Keratinocyte (primary cell): ENCODE measurements around the gene PKNOX2. TPM values are rescaled to one million over a fixed set of nuclear protein-coding genes. Genes with fewer than 3 reads are reported as not detected.

Source experiments
- DNase-seq: peaks from one replicate; pipeline ENCODE4 v3.0.0-alpha.2; 2011; ENCODE audit warnings: low read depth, missing footprints, low spot score
- FAIRE-seq: peaks from 2 replicates; lab custom pipeline; 2011; peaks lifted over from hg19 to GRCh38; lab: Jason Lieb, UNC
- H2AFZ ChIP-seq: 2 replicates; pipeline ENCODE4 v1.6.0; 2012; ENCODE audit warnings: low read length, control low read depth, inconsistent platforms; ENCODE audit not compliant: control insufficient read depth
- H3K27ac ChIP-seq: 2 replicates; pipeline ENCODE4 v1.5.1; 2011; ENCODE audit warnings: low read length; ENCODE audit not compliant: control insufficient read depth, insufficient read depth
- H3K27me3 ChIP-seq: 3 replicates; pipeline ENCODE4 v1.6.0; 2011; ENCODE audit warnings: low read length; ENCODE audit not compliant: control insufficient read depth, insufficient read depth; ENCODE audit errors: extremely low read depth
- H3K36me3 ChIP-seq, 2 experiments: 2 replicates in 1 of 2; 3 replicates in 1 of 2; pipeline ENCODE4 v1.5.1; 2011; ENCODE audit warnings: low read length in 2 of 2, mild to moderate bottlenecking in 1 of 2; ENCODE audit not compliant: control insufficient read depth in 2 of 2, insufficient read depth in 2 of 2; ENCODE audit errors: extremely low read depth in 1 of 2
- H3K4me1 ChIP-seq: 3 replicates; pipeline ENCODE4 v1.5.1; 2011; ENCODE audit warnings: low read length; ENCODE audit not compliant: control insufficient read depth, insufficient read depth; ENCODE audit errors: extremely low read depth
- H3K4me2 ChIP-seq: 3 replicates; pipeline ENCODE4 v1.6.0; 2011; ENCODE audit warnings: low read depth, low read length; ENCODE audit not compliant: control insufficient read depth, insufficient read depth; ENCODE audit errors: extremely low read depth
- H3K4me3 ChIP-seq, 3 experiments: fragments of 200-600 bp in 1 of 3; sonication (generic) in 1 of 3; 2 replicates in 2 of 3; 3 replicates in 1 of 3; pipeline ENCODE4 v1.5.1; 2011 to 2016; ENCODE audit warnings: low read length in 3 of 3, mild to moderate bottlenecking in 3 of 3, control low read depth in 2 of 3, inconsistent platforms in 1 of 3, low read depth in 1 of 3, mixed read lengths in 1 of 3, mixed run types in 1 of 3, moderate library complexity in 1 of 3; ENCODE audit not compliant: control insufficient read depth in 2 of 3, insufficient read depth in 2 of 3; ENCODE audit errors: extremely low read depth in 1 of 3
- H3K79me2 ChIP-seq: 2 replicates; pipeline ENCODE4 v1.6.0; 2012; ENCODE audit warnings: low read length; ENCODE audit not compliant: control insufficient read depth, insufficient read depth
- H3K9ac ChIP-seq: 3 replicates; pipeline ENCODE4 v1.6.0; 2011; ENCODE audit warnings: low read length; ENCODE audit not compliant: control insufficient read depth, insufficient read depth; ENCODE audit errors: extremely low read depth
- H3K9me1 ChIP-seq: 3 replicates; pipeline ENCODE4 v1.6.0; 2011; ENCODE audit warnings: low read length; ENCODE audit not compliant: control insufficient read depth, insufficient read depth; ENCODE audit errors: extremely low read depth
- H3K9me3 ChIP-seq: 2 replicates; pipeline ENCODE4 v1.5.1; 2012; ENCODE audit warnings: low read depth, low read length; ENCODE audit not compliant: control insufficient read depth
- H4K20me1 ChIP-seq: 3 replicates; pipeline ENCODE4 v1.6.0; 2011; ENCODE audit warnings: low read length; ENCODE audit not compliant: control insufficient read depth, insufficient read depth; ENCODE audit errors: extremely low read depth
- EZH2 ChIP-seq: IDR thresholded peaks from one replicate; pipeline ENCODE4 v1.6.1; 2012; ENCODE audit warnings: inconsistent platforms, mild to moderate bottlenecking, low read length, moderate library complexity
- dilution Hi-C: fragments of 300-500 bp; cut with MboI; formaldehyde crosslinking; loops from one replicate; pipeline ENCODE4 v1.7.0; 2020; ENCODE audit warnings: low sequenced_read_pairs; ENCODE audit not compliant: extremely low pct_ligation_motif_present
- polyA plus RNA-seq, 5 experiments: library from polyadenylated mRNA; depleted of rRNA in 3 of 5; stranded (reverse) in 3 of 5; stranded (forward) in 1 of 5; unstranded in 1 of 5; fragments of >200 nt; gene quantifications; 1 replicate in 1 of 5; 2 replicates in 3 of 5; 3 replicates in 1 of 5; pipeline versions ENCODE4 v1.2.1 to v1.2.3, GENCODE V29; 2011 to 2012; ENCODE audit warnings: missing spikeins in 2 of 5, low read depth in 1 of 5, low replicate concordance in 1 of 5
- TF ChIP-seq, protein P1 (sequence below), 3 experiments: IDR thresholded peaks in 1 of 3; conservative IDR thresholded peaks in 1 of 3; optimal IDR thresholded peaks in 1 of 3; 2 replicates in 2 of 3; 3 replicates in 1 of 3; pipeline versions ENCODE3 to v1.5.1; 2011; ENCODE audit warnings: low read length in 3 of 3, mild to moderate bottlenecking in 3 of 3, moderate library complexity in 2 of 3, control low read depth in 1 of 3, inconsistent platforms in 1 of 3; ENCODE audit not compliant: insufficient read depth in 2 of 3; ENCODE audit errors: extremely low read depth in 1 of 3

PKNOX2 gene
- polyA plus RNA-seq, 1 donor (not counting 4 experiments of a cell fraction or from before 2014, with no cell fraction given): 0.05 TPM

- dilution Hi-C loops: no loop called here
- H3K79me2 ChIP-seq: no peaks in the 10 kb centered on the region
- TF ChIP-seq, protein P1, sequence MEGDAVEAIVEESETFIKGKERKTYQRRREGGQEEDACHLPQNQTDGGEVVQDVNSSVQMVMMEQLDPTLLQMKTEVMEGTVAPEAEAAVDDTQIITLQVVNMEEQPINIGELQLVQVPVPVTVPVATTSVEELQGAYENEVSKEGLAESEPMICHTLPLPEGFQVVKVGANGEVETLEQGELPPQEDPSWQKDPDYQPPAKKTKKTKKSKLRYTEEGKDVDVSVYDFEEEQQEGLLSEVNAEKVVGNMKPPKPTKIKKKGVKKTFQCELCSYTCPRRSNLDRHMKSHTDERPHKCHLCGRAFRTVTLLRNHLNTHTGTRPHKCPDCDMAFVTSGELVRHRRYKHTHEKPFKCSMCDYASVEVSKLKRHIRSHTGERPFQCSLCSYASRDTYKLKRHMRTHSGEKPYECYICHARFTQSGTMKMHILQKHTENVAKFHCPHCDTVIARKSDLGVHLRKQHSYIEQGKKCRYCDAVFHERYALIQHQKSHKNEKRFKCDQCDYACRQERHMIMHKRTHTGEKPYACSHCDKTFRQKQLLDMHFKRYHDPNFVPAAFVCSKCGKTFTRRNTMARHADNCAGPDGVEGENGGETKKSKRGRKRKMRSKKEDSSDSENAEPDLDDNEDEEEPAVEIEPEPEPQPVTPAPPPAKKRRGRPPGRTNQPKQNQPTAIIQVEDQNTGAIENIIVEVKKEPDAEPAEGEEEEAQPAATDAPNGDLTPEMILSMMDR (optimal IDR thresholded peaks at IDR 0.05 in 1 of 3, IDR thresholded peaks at IDR 0.05 in 1 of 3, conservative IDR thresholded peaks at IDR 0.05 in 1 of 3; ENCODE audit: extremely low read depth in 1 of 3, insufficient read depth in 2 of 3, low read length in 3 of 3): no peak
- TF ChIP-seq EZH2: no peak
- no peaks in the 10 kb centered on the region for H3K36me3 ChIP-seq
- peaks cover 13% of the 10 kb centered on the region for H3K27me3 ChIP-seq
- H3K4me2 ChIP-seq: no peak overlapping the region
- no peaks in the 10 kb centered on the region for H3K9me3 ChIP-seq
- peaks cover 5% of the 10 kb centered on the region for H3K4me1 ChIP-seq
- DNase-seq: no peak
- H3K27ac ChIP-seq: no peak overlapping the region
- H4K20me1 ChIP-seq: no peaks in the 10 kb centered on the region
- no peak overlapping the region for H2AFZ ChIP-seq
- no peak overlapping the region for H3K4me3 ChIP-seq
- no peaks in the 10 kb centered on the region for H3K9me1 ChIP-seq
- H3K9ac ChIP-seq: no peak overlapping the region
- FAIRE-seq: no peak
Observed at GRCh38 chr11:125192183-125192582, 27.6 kb downstream of the PKNOX2 start.

DNA sequence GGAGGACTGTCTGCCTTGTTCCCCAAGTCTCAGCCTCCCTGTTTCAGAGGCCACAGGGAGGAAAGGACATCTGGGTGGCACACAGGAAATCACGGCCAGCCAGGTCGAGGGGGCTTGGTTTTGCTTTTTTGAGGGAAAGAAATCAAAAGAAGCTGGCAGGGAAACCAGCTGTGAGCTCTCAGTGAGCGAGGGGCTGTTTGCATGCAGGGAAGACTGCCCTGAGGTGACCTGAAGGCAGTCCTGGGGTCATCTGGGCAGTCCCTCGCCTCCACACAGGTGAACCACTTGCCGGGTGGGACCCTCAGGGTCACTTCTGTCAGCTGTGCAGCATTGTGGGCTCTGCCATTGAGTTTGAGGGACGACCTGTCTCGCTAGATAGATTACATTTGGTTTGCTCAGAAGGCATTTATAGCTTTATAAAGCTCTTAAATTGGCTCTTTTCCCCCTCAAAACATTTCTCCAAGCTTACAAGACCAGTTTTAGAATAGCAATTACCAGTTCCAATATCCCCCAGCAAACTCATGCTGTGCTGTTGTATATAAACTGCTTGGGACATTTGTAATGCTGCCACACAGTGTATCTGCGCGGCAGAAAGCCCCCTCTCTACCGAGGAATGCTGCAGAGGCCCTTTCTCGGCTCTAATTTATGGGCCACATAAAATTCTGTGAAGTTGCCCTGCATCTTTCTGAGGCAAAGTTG lies 28.3 kb downstream of the PKNOX2 start:
- dilution Hi-C loops: no loop called here

More for the DNA sequence above, 28.3 kb downstream of the PKNOX2 start:
- no peak for TF ChIP-seq EZH2
- TF ChIP-seq, protein P1 (optimal IDR thresholded peaks at IDR 0.05 in 1 of 3, IDR thresholded peaks at IDR 0.05 in 1 of 3, conservative IDR thresholded peaks at IDR 0.05 in 1 of 3; ENCODE audit: extremely low read depth in 1 of 3, insufficient read depth in 2 of 3, low read length in 3 of 3): no peak
- FAIRE-seq (no peak), DNase-seq (no peak)
- H3K9me3 ChIP-seq: no peaks in the 10 kb centered on the region
- no peaks in the 10 kb centered on the region for H3K9me1 ChIP-seq
- no peak overlapping the region for H3K27ac ChIP-seq
- no peaks in the 10 kb centered on the region for H3K36me3 ChIP-seq
- peaks cover 5% of the 10 kb centered on the region for H3K4me1 ChIP-seq
- H3K27me3 ChIP-seq: peaks cover 13% of the 10 kb centered on the region
- H2AFZ ChIP-seq: no peak overlapping the region
- no peak overlapping the region for H3K9ac ChIP-seq
- H3K4me3 ChIP-seq: no peak overlapping the region
- H4K20me1 ChIP-seq: no peaks in the 10 kb centered on the region
- H3K79me2 ChIP-seq: no peaks in the 10 kb centered on the region
- no peak overlapping the region for H3K4me2 ChIP-seq
